ENCODE data around the gene TNF. TPM values are rescaled to one million over a fixed set of nuclear protein-coding genes. Genes with fewer than 3 reads are reported as not detected.

The TNF gene
- total RNA-seq, 1 donor from 2014 or later: 427 TPM

DNA sequence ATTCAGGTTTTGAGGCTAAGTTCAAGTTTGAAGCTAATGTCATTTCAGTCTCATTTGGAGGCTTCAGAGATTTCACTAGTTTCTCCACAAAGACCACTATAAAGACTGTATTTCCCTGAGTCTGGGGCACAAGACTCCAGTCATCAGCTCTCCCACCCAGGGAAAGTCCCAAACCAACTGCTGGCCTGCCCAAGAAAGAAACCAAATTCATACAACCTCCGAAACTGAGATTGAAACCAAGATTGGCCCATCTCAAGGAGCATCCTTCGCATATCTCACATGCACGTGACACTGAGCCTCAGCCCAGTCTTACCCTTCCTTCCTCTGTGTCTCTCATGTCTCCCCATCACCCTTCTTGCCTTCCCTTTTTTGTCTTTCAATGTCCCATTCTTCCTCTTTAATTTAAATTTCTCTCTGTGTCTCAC lies 6.8 kb upstream of the TNF start:
- Mint-ChIP-seq H3K9me3 (no peaks in the 10 kb centered on the region), H3K4me1 (ENCODE audit: low read depth) (peaks cover 82% of the 10 kb centered on the region), H3K27ac (peak overlapping the region; percentile 63), H3K36me3 (ENCODE audit: low read depth) (peaks cover 26% of the 10 kb centered on the region), H3K27me3 (ENCODE audit: insufficient read depth) (peaks cover 11% of the 10 kb centered on the region), H3K4me3 (peak overlapping the region; percentile 72)
- intact Hi-C loops (cut with micrococcal nuclease): loop anchor here (1.0 to 2.0 kb wide), 3 partner anchors 8 to 16 kb away; no protein-coding TSS in a partner anchor
- peak; percentile 79 for DNase-seq (ENCODE audit: low spot score)

DNA sequence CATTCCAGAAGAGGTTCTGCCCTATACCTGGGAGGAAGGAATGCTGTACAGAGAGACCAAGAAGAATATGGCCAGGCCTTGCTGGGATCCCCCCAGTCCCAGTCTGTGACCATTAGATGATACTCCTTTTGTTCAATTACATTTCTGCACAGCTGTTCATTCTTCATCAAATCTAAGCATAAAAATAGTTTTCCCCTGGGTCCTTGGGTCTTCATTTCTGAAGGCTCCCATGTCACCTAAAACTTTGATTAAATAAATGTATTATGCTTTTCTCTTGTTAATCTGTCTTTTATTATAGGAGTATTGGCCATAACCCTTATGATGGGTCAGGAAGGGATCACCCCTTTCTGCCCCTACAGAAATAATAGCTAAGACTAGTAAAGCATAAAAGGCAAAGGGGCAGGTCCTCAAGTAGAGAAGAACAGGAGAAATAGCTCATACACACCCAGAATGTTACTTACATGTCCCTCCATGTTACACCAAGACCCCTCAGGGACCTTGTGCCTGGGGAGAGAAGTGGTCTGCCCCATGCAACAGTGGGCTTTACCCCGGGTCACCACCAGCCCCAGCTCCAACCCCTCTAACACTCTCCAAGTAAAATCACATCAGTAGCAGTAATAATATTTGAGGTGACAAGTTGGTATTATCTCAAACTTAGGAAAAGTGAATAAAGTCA lies 5.4 kb upstream of the TNF start:
- no peak overlapping the region for H3K4me3 Mint-ChIP-seq
- no peak overlapping the region for H3K27ac Mint-ChIP-seq
- intact Hi-C loops (cut with micrococcal nuclease): loop anchor here (2.0 to 5.0 kb wide), 3 partner anchors 15 to 1282 kb away; partner anchors contain the start of genes CLIC1, PSMB9 and TAP1
- H3K27me3 Mint-ChIP-seq (ENCODE audit: insufficient read depth): peaks cover 9% of the 10 kb centered on the region
- H3K36me3 Mint-ChIP-seq (ENCODE audit: low read depth): peaks cover 26% of the 10 kb centered on the region
- no peak for DNase-seq (ENCODE audit: low spot score)
- H3K4me1 Mint-ChIP-seq (ENCODE audit: low read depth): peaks cover 87% of the 10 kb centered on the region
- H3K9me3 Mint-ChIP-seq: no peaks in the 10 kb centered on the region

DNA sequence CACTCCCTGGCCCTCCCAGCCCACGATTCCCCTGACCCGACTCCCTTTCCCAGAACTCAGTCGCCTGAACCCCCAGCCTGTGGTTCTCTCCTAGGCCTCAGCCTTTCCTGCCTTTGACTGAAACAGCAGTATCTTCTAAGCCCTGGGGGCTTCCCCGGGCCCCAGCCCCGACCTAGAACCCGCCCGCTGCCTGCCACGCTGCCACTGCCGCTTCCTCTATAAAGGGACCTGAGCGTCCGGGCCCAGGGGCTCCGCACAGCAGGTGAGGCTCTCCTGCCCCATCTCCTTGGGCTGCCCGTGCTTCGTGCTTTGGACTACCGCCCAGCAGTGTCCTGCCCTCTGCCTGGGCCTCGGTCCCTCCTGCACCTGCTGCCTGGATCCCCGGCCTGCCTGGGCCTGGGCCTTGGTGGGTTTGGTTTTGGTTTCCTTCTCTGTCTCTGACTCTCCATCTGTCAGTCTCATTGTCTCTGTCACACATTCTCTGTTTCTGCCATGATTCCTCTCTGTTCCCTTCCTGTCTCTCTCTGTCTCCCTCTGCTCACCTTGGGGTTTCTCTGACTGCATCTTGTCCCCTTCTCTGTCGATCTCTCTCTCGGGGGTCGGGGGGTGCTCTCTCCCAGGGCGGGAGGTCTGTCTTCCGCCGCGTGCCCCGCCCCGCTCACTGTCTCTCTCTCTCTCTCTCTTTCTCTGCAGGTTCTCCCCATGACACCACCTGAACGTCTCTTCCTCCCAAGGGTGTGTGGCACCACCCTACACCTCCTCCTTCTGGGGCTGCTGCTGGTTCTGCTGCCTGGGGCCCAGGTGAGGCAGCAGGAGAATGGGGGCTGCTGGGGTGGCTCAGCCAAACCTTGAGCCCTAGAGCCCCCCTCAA lies 3.1 kb upstream of the TNF start, which contains the start of gene LTA:
TSS of gene LTA (plus strand) at position 249 of the 871 bp plus-strand sequence. CDS start at position 703, 454 bp downstream.
- H3K4me1 Mint-ChIP-seq (ENCODE audit: low read depth): peaks cover 85% of the 10 kb centered on the region
- H3K36me3 Mint-ChIP-seq (ENCODE audit: low read depth): peaks cover 39% of the 10 kb centered on the region
- peak within 1 kb of the TSS; percentile 92 for H3K4me3 Mint-ChIP-seq
- H3K27ac Mint-ChIP-seq: peak within 1 kb of the TSS; percentile 81
- intact Hi-C loops (cut with micrococcal nuclease): loop anchor here (1.0 to 5.0 kb wide), 3 partner anchors 9 to 1280 kb away; partner anchors contain the start of genes CLIC1, PSMB9 and TAP1
- peak; percentile 71 for DNase-seq (ENCODE audit: low spot score)
- no peaks in the 10 kb centered on the region for H3K9me3 Mint-ChIP-seq
- peaks cover 5% of the 10 kb centered on the region for H3K27me3 Mint-ChIP-seq (ENCODE audit: insufficient read depth)

DNA sequence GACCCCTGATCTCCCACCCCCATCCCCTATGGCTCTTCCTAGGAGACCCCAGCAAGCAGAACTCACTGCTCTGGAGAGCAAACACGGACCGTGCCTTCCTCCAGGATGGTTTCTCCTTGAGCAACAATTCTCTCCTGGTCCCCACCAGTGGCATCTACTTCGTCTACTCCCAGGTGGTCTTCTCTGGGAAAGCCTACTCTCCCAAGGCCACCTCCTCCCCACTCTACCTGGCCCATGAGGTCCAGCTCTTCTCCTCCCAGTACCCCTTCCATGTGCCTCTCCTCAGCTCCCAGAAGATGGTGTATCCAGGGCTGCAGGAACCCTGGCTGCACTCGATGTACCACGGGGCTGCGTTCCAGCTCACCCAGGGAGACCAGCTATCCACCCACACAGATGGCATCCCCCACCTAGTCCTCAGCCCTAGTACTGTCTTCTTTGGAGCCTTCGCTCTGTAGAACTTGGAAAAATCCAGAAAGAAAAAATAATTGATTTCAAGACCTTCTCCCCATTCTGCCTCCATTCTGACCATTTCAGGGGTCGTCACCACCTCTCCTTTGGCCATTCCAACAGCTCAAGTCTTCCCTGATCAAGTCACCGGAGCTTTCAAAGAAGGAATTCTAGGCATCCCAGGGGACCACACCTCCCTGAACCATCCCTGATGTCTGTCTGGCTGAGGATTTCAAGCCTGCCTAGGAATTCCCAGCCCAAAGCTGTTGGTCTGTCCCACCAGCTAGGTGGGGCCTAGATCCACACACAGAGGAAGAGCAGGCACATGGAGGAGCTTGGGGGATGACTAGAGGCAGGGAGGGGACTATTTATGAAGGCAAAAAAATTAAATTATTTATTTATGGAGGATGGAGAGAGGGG lies 1.9 kb upstream of the TNF start:
- H3K4me3 Mint-ChIP-seq: peak overlapping the region; percentile 92
- H3K27me3 Mint-ChIP-seq (ENCODE audit: insufficient read depth): peaks cover 2% of the 10 kb centered on the region
- intact Hi-C loops (cut with micrococcal nuclease): loop anchor here (2.0 to 5.0 kb wide), 3 partner anchors 47 to 1279 kb away; partner anchors contain the start of genes CLIC1, PRRC2A, PSMB9 and TAP1
- peaks cover 81% of the 10 kb centered on the region for H3K4me1 Mint-ChIP-seq (ENCODE audit: low read depth)
- H3K9me3 Mint-ChIP-seq: no peaks in the 10 kb centered on the region
- DNase-seq (ENCODE audit: low spot score): no peak
- peaks cover 46% of the 10 kb centered on the region for H3K36me3 Mint-ChIP-seq (ENCODE audit: low read depth)
- H3K27ac Mint-ChIP-seq: peak overlapping the region; percentile 81

DNA sequence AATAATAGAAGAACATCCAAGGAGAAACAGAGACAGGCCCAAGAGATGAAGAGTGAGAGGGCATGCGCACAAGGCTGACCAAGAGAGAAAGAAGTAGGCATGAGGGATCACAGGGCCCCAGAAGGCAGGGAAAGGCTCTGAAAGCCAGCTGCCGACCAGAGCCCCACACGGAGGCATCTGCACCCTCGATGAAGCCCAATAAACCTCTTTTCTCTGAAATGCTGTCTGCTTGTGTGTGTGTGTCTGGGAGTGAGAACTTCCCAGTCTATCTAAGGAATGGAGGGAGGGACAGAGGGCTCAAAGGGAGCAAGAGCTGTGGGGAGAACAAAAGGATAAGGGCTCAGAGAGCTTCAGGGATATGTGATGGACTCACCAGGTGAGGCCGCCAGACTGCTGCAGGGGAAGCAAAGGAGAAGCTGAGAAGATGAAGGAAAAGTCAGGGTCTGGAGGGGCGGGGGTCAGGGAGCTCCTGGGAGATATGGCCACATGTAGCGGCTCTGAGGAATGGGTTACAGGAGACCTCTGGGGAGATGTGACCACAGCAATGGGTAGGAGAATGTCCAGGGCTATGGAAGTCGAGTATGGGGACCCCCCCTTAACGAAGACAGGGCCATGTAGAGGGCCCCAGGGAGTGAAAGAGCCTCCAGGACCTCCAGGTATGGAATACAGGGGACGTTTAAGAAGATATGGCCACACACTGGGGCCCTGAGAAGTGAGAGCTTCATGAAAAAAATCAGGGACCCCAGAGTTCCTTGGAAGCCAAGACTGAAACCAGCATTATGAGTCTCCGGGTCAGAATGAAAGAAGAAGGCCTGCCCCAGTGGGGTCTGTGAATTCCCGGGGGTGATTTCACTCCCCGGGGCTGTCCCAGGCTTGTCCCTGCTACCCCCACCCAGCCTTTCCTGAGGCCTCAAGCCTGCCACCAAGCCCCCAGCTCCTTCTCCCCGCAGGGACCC lies 981 bp upstream of the TNF start:
- Mint-ChIP-seq H3K36me3 (ENCODE audit: low read depth) (peaks cover 55% of the 10 kb centered on the region), H3K4me3 (peak overlapping the region; percentile 92), H3K9me3 (no peaks in the 10 kb centered on the region), H3K4me1 (ENCODE audit: low read depth) (peaks cover 81% of the 10 kb centered on the region), H3K27ac (peak overlapping the region; percentile 81), H3K27me3 (ENCODE audit: insufficient read depth) (peaks cover 2% of the 10 kb centered on the region)
- intact Hi-C loops (cut with micrococcal nuclease): loop anchor here (1.0 to 5.0 kb wide), 6 partner anchors 15 to 1278 kb away; partner anchors contain the start of genes CLIC1, NFKBIL1, PRRC2A and PSMB9
- no peak for DNase-seq (ENCODE audit: low spot score)

DNA sequence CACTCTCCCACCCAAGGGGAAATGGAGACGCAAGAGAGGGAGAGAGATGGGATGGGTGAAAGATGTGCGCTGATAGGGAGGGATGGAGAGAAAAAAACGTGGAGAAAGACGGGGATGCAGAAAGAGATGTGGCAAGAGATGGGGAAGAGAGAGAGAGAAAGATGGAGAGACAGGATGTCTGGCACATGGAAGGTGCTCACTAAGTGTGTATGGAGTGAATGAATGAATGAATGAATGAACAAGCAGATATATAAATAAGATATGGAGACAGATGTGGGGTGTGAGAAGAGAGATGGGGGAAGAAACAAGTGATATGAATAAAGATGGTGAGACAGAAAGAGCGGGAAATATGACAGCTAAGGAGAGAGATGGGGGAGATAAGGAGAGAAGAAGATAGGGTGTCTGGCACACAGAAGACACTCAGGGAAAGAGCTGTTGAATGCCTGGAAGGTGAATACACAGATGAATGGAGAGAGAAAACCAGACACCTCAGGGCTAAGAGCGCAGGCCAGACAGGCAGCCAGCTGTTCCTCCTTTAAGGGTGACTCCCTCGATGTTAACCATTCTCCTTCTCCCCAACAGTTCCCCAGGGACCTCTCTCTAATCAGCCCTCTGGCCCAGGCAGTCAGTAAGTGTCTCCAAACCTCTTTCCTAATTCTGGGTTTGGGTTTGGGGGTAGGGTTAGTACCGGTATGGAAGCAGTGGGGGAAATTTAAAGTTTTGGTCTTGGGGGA lies 754 bp downstream of the TNF start:
- DNase-seq (ENCODE audit: low spot score): no peak

DNA sequence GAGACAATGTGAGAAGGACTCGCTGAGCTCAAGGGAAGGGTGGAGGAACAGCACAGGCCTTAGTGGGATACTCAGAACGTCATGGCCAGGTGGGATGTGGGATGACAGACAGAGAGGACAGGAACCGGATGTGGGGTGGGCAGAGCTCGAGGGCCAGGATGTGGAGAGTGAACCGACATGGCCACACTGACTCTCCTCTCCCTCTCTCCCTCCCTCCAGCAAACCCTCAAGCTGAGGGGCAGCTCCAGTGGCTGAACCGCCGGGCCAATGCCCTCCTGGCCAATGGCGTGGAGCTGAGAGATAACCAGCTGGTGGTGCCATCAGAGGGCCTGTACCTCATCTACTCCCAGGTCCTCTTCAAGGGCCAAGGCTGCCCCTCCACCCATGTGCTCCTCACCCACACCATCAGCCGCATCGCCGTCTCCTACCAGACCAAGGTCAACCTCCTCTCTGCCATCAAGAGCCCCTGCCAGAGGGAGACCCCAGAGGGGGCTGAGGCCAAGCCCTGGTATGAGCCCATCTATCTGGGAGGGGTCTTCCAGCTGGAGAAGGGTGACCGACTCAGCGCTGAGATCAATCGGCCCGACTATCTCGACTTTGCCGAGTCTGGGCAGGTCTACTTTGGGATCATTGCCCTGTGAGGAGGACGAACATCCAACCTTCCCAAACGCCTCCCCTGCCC lies 1.7 kb downstream of the TNF start:
- peak; percentile 59 for DNase-seq (ENCODE audit: low spot score)
- Mint-ChIP-seq H3K4me3 (peak overlapping the region; percentile 92), H3K4me1 (ENCODE audit: low read depth) (peaks cover 73% of the 10 kb centered on the region), H3K27me3 (ENCODE audit: insufficient read depth) (no peaks in the 10 kb centered on the region), H3K36me3 (ENCODE audit: low read depth) (peaks cover 74% of the 10 kb centered on the region), H3K9me3 (no peaks in the 10 kb centered on the region), H3K27ac (peak overlapping the region; percentile 81)
- intact Hi-C loops (cut with micrococcal nuclease): loop anchor here (1.0 to 5.0 kb wide), 2 partner anchors 9 to 380 kb away; no protein-coding TSS in a partner anchor

More for the DNA sequence above, 754 bp downstream of the TNF start:
- Mint-ChIP-seq H3K9me3 (no peaks in the 10 kb centered on the region), H3K4me1 (ENCODE audit: low read depth) (peaks cover 78% of the 10 kb centered on the region), H3K27ac (peak overlapping the region; percentile 81), H3K27me3 (ENCODE audit: insufficient read depth) (peaks cover 2% of the 10 kb centered on the region), H3K36me3 (ENCODE audit: low read depth) (peaks cover 67% of the 10 kb centered on the region), H3K4me3 (peak overlapping the region; percentile 92)
- intact Hi-C loops (cut with micrococcal nuclease): loop anchor here (1.0 to 5.0 kb wide), 5 partner anchors 8 to 379 kb away; partner anchors contain the start of genes NFKBIL1 and PRRC2A

DNA sequence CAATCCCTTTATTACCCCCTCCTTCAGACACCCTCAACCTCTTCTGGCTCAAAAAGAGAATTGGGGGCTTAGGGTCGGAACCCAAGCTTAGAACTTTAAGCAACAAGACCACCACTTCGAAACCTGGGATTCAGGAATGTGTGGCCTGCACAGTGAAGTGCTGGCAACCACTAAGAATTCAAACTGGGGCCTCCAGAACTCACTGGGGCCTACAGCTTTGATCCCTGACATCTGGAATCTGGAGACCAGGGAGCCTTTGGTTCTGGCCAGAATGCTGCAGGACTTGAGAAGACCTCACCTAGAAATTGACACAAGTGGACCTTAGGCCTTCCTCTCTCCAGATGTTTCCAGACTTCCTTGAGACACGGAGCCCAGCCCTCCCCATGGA lies 2.2 kb downstream of the TNF start:
- DNase-seq (ENCODE audit: low spot score): no peak
- intact Hi-C loops (cut with micrococcal nuclease): loop anchor here (5.0 kb wide), 1 partner anchor 380 kb away; no protein-coding TSS in a partner anchor
- Mint-ChIP-seq H3K27ac (peak overlapping the region; percentile 81), H3K27me3 (ENCODE audit: insufficient read depth) (no peaks in the 10 kb centered on the region), H3K9me3 (no peaks in the 10 kb centered on the region), H3K4me3 (peak overlapping the region; percentile 92), H3K36me3 (ENCODE audit: low read depth) (peaks cover 71% of the 10 kb centered on the region), H3K4me1 (ENCODE audit: low read depth) (peaks cover 72% of the 10 kb centered on the region)

DNA sequence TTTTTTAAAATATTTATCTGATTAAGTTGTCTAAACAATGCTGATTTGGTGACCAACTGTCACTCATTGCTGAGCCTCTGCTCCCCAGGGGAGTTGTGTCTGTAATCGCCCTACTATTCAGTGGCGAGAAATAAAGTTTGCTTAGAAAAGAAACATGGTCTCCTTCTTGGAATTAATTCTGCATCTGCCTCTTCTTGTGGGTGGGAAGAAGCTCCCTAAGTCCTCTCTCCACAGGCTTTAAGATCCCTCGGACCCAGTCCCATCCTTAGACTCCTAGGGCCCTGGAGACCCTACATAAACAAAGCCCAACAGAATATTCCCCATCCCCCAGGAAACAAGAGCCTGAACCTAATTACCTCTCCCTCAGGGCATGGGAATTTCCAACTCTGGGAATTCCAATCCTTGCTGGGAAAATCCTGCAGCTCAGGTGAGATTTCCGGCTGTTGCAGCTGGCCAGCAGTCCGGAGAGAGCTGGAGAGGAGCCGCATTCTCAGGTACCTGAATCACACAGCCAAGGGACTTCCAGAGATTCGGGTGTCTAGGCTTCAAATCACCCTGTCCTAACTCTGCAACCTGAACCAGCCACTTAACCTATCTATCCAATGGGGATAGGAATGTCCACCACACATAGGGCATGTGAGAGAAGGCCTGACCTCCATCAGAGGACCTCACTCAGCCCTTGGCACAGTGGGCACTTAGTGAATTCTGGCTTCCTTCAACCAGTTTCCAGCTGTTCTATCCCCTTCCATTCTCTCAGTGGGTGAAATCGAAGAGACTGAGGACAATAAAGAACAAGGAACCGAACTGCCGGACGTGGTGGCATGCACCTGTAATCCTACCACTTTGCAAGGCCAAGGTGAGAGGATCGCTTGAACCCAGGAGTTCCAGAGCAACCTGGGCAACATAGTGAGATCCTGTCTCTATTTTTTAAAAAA lies 3.1 kb downstream of the TNF start:
- Mint-ChIP-seq H3K9me3 (no peaks in the 10 kb centered on the region), H3K4me1 (ENCODE audit: low read depth) (peaks cover 69% of the 10 kb centered on the region), H3K27me3 (ENCODE audit: insufficient read depth) (no peaks in the 10 kb centered on the region), H3K4me3 (peak overlapping the region; percentile 92), H3K36me3 (ENCODE audit: low read depth) (peaks cover 69% of the 10 kb centered on the region), H3K27ac (peak overlapping the region; percentile 93)
- DNase-seq (ENCODE audit: low spot score): no peak
- intact Hi-C loops (cut with micrococcal nuclease): loop anchor here (5.0 kb wide), 1 partner anchor 381 kb away; no protein-coding TSS in a partner anchor
